Thyroid gland (tissue), 4 donors: Measurements from ENCODE around the gene ZNF618.

ENCODE experiments used
- POLR2A ChIP-seq, 2 donors: fragments of 450-650 bp; IDR thresholded peaks; one replicate each; pipeline ENCODE4 v1.6.1; 2017; ENCODE audit warnings: antibody characterized with exemption in 2 of 2, mild to moderate bottlenecking in 2 of 2, moderate library complexity in 1 of 2
- TF ChIP-seq, protein P1 (sequence below), 6 experiments: fragments of 200-600 bp in 3 of 6; fragments of 450-650 bp in 3 of 6; sonication (generic) in 3 of 6; IDR thresholded peaks; one replicate each; pipeline ENCODE4 v1.5.1; 2016 to 2019; ENCODE audit warnings: antibody characterized with exemption in 6 of 6, mild to moderate bottlenecking in 2 of 6, inconsistent platforms in 1 of 6, moderate library complexity in 1 of 6

DNA sequence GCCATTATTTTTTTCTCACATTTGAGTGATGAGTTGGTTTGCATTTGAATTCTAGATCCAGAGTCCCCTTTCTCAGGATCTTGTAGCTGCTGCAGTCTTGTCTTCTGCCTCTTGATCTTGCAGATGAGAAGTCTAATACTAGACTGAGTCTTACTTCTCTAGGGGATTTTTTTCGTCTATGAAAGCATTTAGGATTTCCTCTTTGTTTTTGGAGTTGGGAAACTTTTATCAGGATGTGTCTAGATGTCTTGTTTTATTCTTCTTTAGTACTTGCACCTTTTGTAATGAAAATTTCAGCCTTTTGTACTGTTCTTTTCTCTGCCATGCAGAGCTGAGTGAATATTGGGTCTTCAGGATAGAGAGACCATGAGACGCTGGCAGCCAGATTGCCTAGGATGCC lies 65.4 kb downstream of the ZNF618 start:
- TF ChIP-seq POLR2A (IDR thresholded peaks at IDR 0.05) = no peak
- TF ChIP-seq, protein P1, sequence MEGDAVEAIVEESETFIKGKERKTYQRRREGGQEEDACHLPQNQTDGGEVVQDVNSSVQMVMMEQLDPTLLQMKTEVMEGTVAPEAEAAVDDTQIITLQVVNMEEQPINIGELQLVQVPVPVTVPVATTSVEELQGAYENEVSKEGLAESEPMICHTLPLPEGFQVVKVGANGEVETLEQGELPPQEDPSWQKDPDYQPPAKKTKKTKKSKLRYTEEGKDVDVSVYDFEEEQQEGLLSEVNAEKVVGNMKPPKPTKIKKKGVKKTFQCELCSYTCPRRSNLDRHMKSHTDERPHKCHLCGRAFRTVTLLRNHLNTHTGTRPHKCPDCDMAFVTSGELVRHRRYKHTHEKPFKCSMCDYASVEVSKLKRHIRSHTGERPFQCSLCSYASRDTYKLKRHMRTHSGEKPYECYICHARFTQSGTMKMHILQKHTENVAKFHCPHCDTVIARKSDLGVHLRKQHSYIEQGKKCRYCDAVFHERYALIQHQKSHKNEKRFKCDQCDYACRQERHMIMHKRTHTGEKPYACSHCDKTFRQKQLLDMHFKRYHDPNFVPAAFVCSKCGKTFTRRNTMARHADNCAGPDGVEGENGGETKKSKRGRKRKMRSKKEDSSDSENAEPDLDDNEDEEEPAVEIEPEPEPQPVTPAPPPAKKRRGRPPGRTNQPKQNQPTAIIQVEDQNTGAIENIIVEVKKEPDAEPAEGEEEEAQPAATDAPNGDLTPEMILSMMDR (IDR thresholded peaks at IDR 0.05) = no peak
